Glomerular visceral epithelial cell (primary cell): ENCODE measurements around the gene TRIO.
"Not testable (repeated sequence)": the region's sequence is repeated elsewhere in the genome, so short reads cannot be mapped to it uniquely, and the experiment has no call there.

Experiments used
- DNase-seq: peaks from one replicate; pipeline ENCODE4 v3.0.0-alpha.2; 2016; ENCODE audit errors: extremely low spot score

TRIO gene

DNA sequence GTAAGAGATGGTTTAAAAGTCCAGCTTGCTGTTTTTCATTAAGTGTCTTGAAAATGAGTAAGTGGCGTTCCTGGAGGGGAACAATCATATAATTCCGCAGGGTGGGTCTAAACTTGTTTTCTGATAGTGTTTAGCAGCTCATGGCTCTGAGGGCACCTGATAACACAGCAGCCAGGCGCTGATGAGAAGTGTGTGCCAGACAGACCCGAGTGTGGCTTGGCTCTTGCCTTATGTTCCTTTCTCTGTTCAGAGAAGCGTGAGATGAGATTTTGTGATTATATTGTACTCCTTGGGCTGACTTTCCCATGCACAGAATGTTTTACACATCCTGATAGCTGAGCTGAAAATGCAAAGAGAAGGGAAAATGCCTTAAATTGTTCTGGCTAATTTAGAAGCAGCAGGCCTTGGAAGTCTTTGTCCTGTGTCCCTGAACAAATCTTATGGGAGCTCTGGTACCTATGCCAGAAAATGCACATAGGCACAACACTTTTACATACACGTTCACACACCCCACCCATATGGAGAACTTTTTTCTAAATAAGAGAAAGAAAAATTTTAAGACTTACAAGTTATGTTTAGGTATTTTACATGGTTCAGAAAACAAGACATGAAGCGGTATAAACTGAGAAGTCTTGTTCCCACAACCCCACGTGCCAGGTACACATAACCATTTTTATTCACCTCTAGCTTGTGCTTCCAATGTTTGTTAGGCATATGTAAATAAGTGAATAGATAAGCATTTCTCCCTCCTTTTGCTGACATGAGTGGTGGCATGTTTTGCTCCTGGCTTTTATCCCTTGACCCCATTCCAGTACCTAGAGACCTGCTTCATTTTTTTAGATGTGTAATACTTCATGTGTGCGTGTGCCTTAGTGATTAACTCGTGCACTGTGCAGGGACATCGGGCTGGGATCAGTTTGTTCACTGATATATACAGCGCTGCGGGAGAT, 286.2 kb downstream of the TRIO start:
- DNase-seq, result no peak

DNA sequence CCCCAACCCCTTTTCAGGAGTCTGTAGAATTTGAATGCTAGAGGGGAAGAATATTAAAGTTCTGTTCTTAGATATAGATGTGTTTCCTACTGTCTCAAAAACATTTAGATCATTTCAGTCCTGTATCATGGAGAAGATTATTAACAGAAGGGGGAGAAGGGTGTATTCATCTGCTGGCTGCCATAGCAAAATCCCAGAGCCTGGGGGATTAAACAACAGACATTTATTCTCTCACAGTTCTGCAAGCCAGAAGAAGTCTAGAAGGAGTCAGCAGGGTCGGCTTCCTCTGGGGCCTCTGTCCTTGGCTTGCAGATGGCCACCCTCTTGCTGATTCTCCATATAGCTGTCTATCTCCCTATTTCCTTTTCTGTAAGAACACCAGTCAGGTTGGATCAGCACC, 288.4 kb downstream of the TRIO start:
- DNase-seq, result no peak

- DNase-seq, result no peak
Observed at GRCh38 chr5:14432931-14433589, 289.9 kb downstream of the TRIO start.

DNA sequence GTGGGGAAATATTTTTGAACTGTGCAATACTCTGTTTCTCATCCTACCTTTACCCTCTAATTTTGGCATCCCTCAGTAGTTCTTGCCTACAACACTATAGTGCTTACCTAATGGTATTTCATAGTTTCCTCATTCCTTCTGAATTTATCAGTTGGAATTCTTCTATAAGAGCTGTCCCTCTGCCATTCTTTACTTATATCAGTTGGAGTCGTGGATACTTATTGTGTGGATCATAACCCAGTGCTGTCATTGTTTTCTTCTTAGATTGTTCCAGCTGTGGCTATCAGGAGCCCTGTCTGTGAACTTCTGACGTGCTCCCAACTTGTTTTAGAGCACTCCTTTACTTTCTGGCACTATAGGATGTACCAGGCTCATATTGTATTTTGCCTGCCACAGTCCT, 292.3 kb downstream of the TRIO start:
- DNase-seq, result peak; percentile 22

DNA sequence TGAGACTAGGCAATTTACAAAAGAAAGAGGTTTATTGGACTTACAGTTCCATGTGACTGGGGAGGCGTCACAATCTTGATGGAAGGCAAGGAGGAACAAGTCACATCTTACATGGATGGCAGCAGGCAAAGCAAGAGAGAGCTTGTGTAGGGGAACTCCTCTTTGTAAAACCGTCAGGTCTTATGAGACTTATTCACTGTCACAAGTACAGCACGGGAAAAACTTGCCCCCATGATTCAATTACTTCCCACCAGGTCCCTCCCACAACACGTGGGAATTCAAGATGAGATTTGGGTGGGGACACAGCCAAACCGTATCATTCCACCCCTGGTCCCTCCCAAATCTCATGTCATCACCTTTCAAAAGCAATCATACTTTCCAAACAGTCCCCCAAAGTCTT, 293.0 kb downstream of the TRIO start:
- not testable (repeated sequence) for DNase-seq

- no peak for DNase-seq
Observed at GRCh38 chr5:14436801-14437542, 293.8 kb downstream of the TRIO start.

- no peak for DNase-seq
Observed at GRCh38 chr5:14438195-14438606, 295.1 kb downstream of the TRIO start.

GRCh38 chr5:14439087-14439871, 296.1 kb downstream of the TRIO start:
- no peak for DNase-seq

DNA sequence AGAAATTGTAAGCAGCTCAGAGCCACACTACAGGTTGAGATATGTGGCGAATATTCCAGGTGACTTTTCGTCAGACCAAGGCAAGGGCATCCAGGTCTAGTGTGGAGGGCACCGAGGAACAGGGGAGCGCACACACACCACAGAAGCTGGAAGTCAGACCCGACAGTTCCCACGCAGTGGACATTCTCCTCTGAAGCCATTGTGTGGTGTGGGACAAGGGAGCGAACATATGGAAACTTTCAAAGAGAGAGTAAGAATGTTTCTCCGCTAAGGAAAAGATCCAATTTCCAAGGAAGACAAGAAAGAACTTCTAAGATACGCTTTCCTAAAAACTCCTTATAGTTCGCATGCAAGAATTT, 297.1 kb downstream of the TRIO start:
- no peak for DNase-seq

DNA sequence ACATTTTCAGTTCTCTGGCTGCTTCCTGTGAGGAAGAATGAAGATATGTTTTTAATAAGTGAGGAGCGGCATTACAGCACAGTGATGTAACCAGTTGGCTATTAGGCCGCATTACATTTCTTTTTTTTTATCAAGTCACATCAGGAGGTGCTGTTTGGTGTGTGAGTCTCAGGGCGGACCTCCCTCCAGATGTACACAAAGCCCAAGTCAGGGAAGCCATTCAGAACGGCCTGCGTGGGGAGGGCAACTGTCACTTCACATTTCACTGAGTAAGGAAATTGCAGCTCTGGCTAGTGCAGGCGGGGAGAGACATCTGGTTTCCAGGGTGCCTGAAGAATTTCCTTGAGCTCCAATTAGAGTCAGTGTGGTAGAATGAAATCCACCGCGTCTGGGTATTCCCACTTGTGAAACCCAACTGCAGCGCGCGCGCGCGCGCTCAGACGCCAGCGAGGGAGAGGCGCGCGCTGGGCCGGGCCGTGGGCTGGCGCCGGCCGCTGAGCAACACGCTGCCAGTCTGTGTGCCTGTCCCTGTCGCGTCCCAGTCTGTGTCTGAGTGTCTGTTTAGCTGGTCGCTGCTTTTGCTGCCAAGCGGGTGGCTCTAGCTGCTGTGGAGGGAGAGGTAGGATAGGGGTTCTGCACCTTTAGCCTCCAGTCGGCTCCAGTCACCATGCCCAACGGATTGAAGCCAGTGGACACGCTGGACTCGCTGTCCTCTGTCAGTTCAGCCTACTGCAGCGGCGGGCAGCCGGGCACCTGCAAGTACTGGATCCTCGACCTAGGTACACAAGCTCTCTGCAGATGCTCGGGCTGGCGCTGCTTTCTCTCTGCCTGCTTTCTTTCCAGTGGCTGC, 297.7 kb downstream of the TRIO start:
- DNase-seq, result peak; percentile 79

GRCh38 chr5:14441641-14442040, 298.5 kb downstream of the TRIO start:
- no peak for DNase-seq

- no peak for DNase-seq
Observed at GRCh38 chr5:14442536-14442935, 299.4 kb downstream of the TRIO start.

- no peak for DNase-seq
Observed at GRCh38 chr5:14443671-14444093, 300.5 kb downstream of the TRIO start.

GRCh38 chr5:14444161-14444560, 301.0 kb downstream of the TRIO start:
- no peak for DNase-seq

DNA sequence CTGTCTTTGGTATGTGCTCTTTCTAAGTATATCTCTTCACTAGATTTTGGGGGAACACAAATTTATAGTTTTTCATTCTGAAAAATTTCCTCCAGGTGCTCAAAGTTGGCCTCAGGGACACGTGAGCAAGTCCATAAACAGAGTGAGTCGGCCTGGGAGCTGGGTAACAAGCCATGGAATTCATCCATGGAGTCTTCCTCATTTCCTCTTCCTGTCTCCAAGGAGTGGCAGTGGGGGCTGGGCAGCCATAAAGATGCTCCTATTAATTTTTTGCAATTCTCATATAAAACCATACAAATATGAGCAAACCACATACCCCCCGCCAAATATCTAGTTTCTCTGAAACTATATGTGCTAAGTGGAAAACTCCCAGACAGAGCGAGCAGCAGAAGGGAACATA, 301.9 kb downstream of the TRIO start:
- DNase-seq, result peak; percentile 37

DNA sequence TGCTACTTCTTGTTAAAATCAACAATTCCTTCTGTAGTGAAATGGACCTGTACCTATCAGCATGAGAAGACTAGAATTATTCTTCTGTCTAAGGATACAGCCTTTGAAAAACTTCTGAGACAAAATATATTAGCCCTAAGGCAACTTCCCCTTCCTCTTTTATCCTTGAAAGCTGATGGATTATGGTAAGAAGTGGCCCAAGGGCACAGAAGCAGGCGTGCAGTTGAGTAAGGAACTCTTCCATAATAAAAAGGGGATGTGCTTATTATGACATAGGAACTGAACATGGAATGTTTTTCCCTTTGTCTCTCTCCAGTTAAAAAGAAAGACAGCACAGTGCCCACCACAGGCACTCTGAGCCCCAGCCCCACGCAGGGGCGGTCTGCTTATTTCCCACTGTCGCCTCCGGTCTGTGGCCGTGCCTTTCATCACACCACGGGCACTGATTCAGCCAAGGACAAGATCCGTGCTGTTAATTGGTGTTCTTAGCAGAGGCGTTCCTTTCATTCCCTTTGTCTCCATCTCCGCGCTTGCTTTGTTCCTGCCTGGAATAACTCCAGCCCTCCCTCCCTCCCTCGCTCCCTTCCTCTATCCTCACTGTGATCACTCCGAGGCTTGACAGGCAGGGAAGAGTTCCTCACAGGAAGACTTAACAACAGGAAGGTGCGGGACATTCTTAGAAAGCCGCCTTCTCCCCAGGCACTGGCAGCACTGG, 302.6 kb downstream of the TRIO start:
- DNase-seq, result no peak

GRCh38 chr5:14447958-14448911, 305.1 kb downstream of the TRIO start:
- DNase-seq, result peak; percentile 84

DNA sequence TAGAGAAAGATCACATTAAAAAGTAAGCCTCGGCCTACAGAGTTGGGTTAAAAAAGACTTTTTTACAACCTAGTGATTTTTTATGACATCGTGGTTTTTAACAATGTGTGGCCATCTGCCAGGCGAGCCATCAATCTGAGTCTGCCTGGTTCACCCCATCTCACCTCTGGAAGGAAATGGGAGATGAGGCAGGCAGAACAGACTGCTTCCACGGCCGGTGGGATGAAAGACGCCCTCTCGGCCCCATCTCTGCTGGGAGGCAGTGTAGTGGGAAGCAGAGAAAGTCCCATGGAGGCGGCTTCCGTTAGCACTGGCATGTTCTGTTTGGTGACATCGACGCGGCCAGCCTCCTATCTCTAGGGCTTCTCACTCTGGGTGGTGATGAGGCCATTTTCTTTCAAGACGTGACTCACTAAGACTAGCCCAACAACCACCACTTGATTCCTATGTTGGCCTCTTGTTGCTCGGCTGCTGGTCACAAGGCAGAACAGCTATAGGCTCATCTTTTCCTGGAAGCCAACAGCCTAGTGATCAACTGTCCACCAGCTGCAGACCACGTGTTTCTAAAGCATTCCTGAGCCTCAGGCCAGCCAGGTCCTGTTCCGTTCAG, 306.0 kb downstream of the TRIO start:
- peak; percentile 96 for DNase-seq
